Suprapubic skin (tissue), 3 donors: ENCODE data around the gene CACNB3.

Experiments used
- CTCF ChIP-seq, 2 donors: fragments of 200-600 bp in 1 of 2; fragments of 450-650 bp in 1 of 2; sonication (generic) in 1 of 2; IDR thresholded peaks; one replicate each; pipeline ENCODE4 v1.5.1; 2016 to 2019; ENCODE audit warnings: antibody characterized with exemption in 2 of 2, mild to moderate bottlenecking in 1 of 2, moderate library complexity in 1 of 2
- POLR2A ChIP-seq, 2 donors: fragments of 450-650 bp; IDR thresholded peaks; one replicate each; pipeline ENCODE4 v1.6.1; 2017; ENCODE audit warnings: antibody characterized with exemption in 2 of 2, mild to moderate bottlenecking in 2 of 2, moderate library complexity in 2 of 2

GRCh38 chr12:48822711-48823110, 4.4 kb downstream of the CACNB3 start:
- no peak for TF ChIP-seq POLR2A (IDR thresholded peaks at IDR 0.05)
- no peak for TF ChIP-seq CTCF (IDR thresholded peaks at IDR 0.05)
